Measurements from ENCODE around the gene DLG1. TPM values are rescaled to one million over a fixed set of nuclear protein-coding genes. Genes with fewer than 3 reads are reported as not detected.

DLG1 gene
- total RNA-seq, 2 experiments from 2014 or later, result 72.2 to 76.6 TPM

Small RNAs within 50 kb of the gene (microRNA-seq; reads per million reads assigned to microRNA genes)
- gene MIR4797, result 2.9 reads per million

Measured in activated CD8-positive, alpha-beta T cell treated with anti-CD3 and anti-CD28 coated beads, Interleukin-2, amount 10 ng/mL, durations not matched to agents 7 days and 5 days (primary cell).